Stomach (tissue), 4 donors: ENCODE results near the gene DCP1B.

ENCODE experiments used
- EP300 ChIP-seq: sonication (generic); formaldehyde crosslinking; IDR thresholded peaks from one replicate; pipeline ENCODE4 v1.6.1; 2017; ENCODE audit warnings: antibody characterized with exemption
- POLR2A ChIP-seq, 4 donors: fragments of 450-650 bp; IDR thresholded peaks; one replicate each; pipeline ENCODE4 v1.6.1; 2016; ENCODE audit warnings: antibody characterized with exemption in 4 of 4, control low read depth in 2 of 4, mild to moderate bottlenecking in 1 of 4, moderate library complexity in 1 of 4
- POLR2AphosphoS5 ChIP-seq, 3 donors: sonication (generic); formaldehyde crosslinking; IDR thresholded peaks; one replicate each; pipeline ENCODE4 v1.6.1; 2016; ENCODE audit warnings: antibody characterized with exemption in 3 of 3
- TF ChIP-seq, protein P1 (sequence below), 7 experiments: fragments of 450-650 bp in 4 of 7; fragments of 200-600 bp in 3 of 7; sonication (generic) in 3 of 7; IDR thresholded peaks; one replicate each; pipeline ENCODE4 v1.5.1; 2016 to 2019; ENCODE audit warnings: antibody characterized with exemption in 7 of 7, control low read depth in 2 of 7, mild to moderate bottlenecking in 1 of 7

DNA sequence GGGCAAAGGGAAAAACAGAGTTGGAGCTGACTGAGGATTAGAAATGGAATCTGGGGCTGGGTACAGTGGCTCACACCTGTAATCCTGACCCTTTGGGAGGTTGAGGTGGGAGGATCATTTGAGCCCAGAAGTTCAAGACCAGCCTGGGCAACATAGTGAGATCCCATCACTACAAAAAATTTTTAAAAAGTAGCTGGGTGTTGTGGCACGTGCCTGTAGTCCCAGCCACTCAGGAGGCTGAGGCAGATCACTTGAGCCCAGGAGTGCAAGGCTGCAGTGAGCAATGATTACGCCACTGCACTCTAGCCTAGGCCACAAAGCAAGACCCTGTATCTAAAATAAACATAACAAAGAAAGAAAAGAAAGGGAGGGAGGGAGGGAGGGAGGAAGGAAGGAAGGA, 14.9 kb upstream of the DCP1B start:
- TF ChIP-seq, protein P1, sequence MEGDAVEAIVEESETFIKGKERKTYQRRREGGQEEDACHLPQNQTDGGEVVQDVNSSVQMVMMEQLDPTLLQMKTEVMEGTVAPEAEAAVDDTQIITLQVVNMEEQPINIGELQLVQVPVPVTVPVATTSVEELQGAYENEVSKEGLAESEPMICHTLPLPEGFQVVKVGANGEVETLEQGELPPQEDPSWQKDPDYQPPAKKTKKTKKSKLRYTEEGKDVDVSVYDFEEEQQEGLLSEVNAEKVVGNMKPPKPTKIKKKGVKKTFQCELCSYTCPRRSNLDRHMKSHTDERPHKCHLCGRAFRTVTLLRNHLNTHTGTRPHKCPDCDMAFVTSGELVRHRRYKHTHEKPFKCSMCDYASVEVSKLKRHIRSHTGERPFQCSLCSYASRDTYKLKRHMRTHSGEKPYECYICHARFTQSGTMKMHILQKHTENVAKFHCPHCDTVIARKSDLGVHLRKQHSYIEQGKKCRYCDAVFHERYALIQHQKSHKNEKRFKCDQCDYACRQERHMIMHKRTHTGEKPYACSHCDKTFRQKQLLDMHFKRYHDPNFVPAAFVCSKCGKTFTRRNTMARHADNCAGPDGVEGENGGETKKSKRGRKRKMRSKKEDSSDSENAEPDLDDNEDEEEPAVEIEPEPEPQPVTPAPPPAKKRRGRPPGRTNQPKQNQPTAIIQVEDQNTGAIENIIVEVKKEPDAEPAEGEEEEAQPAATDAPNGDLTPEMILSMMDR (IDR thresholded peaks at IDR 0.05), result no peak
- no peak for TF ChIP-seq POLR2A (IDR thresholded peaks at IDR 0.05)
- TF ChIP-seq EP300, result no peak
- TF ChIP-seq POLR2AphosphoS5 (IDR thresholded peaks at IDR 0.05), result no peak
